ENCODE results near the gene FAM163B.
A peak's percentile ranks its signal among the peaks of the same experiment; 100 is the strongest.

Gene FAM163B

DNA sequence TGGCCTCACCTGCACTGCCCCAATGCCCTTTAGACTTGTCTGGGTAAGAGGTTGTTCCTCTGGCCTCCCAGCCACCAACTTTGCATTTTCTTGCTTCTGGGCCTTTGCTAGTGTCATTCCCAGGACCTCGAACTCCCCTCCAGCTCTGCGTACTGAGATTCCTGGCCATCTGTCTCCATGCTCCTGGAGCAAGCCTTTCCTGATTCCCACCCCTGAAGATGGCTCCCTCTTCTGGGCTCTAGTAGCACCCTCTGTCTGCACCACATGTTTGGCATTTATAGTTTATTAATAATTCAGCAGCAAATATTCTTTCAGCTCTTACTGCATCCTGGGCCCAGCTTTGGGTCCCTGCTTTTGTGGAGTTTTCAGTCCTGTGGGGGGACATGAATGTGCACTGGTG lies 14.9 kb downstream of the FAM163B start:
- DNase-seq = no peak

- DNase-seq = no peak
Measured at GRCh38 chr9:133593587-133594253, 15.5 kb downstream of the FAM163B start.

- no peak for DNase-seq
Measured at GRCh38 chr9:133592731-133593409, 16.3 kb downstream of the FAM163B start.

GRCh38 chr9:133591985-133592384 lies 17.2 kb downstream of the FAM163B start:
- no peak for DNase-seq

- no peak for DNase-seq
Measured at GRCh38 chr9:133591116-133591910, 17.9 kb downstream of the FAM163B start.

DNA sequence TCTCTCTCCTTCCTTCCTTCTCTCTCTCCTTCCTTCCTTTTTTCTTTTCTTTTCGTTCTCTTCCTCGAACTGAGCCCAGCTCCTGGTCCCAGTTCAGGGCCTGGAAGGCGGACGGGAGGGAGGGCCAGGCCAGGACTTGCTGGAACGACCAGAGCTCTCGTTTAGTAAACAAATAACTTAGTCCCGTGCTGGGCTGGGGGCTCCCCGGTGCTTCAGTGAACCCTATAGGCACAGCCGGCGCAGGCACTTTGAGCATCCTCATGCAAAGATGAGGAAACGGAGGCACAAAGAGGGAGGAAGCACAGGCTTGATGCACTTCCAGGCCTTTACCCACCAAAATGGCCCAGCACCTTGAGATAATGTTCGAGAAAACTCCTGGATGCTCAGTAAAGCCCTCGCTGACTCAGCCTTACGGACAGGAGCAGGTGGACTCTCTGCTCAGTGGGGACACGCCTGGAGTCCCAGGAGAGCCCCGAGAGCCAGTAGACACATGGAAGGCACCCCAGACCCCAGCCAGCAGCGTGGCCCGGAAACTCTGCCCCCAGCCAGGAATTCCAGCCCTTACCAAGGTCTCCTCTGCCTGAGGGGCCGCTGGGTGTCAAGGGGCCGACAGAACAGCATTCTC lies 18.8 kb downstream of the FAM163B start:
- DNase-seq = no peak

- peak in 1 of 2 donors; percentile 16 for DNase-seq
Measured at GRCh38 chr9:133589454-133590227, 19.5 kb downstream of the FAM163B start.

GRCh38 chr9:133587466-133587865 lies 21.7 kb downstream of the FAM163B start:
- no peak for DNase-seq

- no peak for DNase-seq
Measured at GRCh38 chr9:133587051-133587450, 22.1 kb downstream of the FAM163B start.

DNA sequence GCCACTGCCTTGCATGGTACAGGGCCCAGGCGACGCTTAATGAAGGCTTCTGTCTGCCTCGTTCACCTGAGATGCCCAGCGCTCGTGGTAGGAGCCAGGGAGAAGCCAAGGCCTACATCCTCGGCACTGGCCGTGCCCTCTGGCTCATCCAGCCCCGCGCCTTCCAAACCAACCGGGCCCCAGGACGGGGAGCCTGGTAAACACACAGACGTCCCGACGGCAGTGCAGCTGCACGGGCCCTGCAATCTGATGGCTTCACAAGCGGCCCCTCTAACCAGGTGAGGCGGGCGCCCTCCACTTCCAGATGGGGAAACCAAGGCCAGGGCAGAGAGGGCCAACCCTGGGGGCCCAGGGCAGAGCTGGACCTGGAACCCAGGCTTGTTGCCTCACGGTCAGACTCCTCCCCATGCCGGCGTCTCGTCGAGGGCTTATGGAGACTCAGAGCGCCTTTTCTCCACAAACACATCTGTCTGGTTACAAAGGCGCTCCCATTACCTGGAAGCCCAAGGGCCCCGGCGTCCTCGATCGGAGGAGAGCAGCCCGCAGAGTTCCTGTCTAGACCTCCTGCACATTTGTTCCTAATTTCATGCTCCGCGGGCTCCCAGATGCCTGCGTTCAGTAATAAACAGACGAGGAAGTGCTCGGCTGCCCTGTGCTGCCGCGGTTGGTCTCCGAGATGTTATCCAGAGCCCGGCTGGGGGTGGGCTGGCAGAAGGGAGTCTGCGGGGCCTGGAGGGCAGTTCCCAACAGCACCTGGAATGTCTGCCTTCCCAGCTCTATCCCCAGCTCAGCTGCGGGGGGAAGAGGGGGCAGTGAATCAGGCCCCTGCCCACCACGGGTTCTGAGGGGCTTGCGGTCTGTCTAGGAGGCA lies 23.5 kb downstream of the FAM163B start:
- no peak for DNase-seq

GRCh38 chr9:133584559-133585476 lies 24.4 kb downstream of the FAM163B start:
- DNase-seq = no peak

GRCh38 chr9:133584167-133584558 lies 25.0 kb downstream of the FAM163B start:
- DNase-seq = no peak

GRCh38 chr9:133583586-133583985 lies 25.6 kb downstream of the FAM163B start:
- no peak for DNase-seq

DNA sequence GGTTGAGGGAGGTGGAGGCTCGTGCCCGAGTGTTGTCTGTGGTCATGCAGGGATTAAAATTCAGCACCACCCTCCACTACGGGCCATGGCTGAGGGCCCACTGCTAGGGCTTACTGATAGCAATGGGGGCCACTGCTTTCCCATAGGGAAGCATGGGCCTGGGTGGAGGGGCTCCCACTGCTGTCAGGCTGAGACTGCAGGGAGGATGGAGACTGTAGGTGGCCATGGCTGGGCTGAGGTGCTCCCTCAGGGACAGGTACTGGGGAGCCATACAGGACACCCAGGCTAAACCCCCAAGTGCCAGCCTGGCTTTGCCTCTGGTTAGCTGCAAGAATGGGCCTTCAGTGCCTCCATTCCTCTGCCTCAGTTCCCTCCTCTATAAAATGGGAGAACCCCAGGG lies 26.1 kb downstream of the FAM163B start:
- no peak for DNase-seq

DNA sequence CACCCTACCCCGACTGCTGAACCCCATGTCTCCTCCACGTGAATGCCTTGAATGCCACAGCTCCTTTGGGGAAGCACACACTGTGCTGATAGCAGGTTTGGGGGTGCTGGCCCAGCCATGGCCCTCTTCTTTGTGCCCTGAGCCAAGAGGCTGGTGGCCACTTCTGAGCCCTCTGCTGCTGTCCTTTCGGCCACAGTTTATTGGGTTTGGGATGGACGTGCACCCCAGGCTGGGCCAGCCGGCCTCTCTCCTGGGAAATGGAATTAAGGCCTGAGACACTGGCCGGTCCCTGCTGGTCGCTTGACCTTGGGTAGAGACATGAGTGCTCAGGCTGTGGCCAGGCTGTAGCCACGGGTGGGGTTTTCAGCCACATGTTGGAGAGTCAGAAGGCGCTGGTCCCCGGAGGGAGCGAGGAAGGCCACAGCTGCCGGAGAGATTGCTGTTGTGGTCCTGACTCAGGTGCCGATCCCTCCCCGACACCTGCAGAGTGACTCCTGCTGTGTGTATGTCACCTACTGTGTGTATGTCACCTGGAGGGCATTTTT lies 26.6 kb downstream of the FAM163B start:
- DNase-seq = no peak

- DNase-seq = no peak
Measured at GRCh38 chr9:133581513-133582343, 27.5 kb downstream of the FAM163B start.

DNA sequence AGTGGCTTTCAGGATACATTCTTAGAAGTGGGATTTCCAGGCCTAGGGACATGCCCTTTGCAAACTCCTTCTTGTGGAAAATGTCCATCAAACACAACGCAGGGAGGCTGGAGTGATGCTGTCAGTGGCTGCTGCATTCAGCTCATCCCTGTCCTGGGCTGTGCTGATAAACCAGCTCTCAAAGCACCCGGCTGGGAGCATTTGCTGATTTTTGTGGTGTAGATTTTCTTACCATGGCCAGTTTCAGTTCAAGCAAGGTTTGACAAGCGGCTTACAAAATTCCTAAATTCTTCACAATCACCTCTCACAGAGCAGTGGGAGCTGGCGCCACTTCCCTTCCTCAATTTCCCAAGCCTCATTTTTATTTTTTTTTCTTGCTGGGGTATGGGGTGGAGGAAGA lies 28.2 kb downstream of the FAM163B start:
- no peak for DNase-seq

DNA sequence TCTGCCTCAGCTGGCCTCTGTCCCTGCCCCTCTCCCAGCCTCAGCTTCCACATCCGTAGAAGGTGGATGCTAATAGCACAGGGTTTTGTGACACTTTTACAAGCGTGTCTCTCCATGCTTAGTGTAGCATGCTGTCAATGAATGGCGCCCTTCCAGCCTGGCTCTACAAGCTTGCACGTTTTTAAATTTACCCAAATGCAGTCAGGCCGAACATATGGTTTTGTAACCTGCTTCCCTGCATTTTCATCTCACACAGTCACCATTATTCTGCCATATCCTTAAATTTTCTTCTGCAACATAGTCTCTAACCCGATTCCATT lies 28.8 kb downstream of the FAM163B start:
- DNase-seq = no peak

Data from inflammatory macrophage treated with lipopolysaccharide for 1 hour (primary cell).